Measurements from ENCODE around the gene PTPN13. TPM values are rescaled to one million over a fixed set of nuclear protein-coding genes. Genes with fewer than 3 reads are reported as not detected.

PTPN13 gene, protein sequence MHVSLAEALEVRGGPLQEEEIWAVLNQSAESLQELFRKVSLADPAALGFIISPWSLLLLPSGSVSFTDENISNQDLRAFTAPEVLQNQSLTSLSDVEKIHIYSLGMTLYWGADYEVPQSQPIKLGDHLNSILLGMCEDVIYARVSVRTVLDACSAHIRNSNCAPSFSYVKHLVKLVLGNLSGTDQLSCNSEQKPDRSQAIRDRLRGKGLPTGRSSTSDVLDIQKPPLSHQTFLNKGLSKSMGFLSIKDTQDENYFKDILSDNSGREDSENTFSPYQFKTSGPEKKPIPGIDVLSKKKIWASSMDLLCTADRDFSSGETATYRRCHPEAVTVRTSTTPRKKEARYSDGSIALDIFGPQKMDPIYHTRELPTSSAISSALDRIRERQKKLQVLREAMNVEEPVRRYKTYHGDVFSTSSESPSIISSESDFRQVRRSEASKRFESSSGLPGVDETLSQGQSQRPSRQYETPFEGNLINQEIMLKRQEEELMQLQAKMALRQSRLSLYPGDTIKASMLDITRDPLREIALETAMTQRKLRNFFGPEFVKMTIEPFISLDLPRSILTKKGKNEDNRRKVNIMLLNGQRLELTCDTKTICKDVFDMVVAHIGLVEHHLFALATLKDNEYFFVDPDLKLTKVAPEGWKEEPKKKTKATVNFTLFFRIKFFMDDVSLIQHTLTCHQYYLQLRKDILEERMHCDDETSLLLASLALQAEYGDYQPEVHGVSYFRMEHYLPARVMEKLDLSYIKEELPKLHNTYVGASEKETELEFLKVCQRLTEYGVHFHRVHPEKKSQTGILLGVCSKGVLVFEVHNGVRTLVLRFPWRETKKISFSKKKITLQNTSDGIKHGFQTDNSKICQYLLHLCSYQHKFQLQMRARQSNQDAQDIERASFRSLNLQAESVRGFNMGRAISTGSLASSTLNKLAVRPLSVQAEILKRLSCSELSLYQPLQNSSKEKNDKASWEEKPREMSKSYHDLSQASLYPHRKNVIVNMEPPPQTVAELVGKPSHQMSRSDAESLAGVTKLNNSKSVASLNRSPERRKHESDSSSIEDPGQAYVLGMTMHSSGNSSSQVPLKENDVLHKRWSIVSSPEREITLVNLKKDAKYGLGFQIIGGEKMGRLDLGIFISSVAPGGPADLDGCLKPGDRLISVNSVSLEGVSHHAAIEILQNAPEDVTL (N-terminal part only)
- total RNA-seq = 10 to 100 TPM in 2 of 4 donors, 1 to 10 TPM in 2; 3.7 to 18.5 (median 10.1) TPM

DNA sequence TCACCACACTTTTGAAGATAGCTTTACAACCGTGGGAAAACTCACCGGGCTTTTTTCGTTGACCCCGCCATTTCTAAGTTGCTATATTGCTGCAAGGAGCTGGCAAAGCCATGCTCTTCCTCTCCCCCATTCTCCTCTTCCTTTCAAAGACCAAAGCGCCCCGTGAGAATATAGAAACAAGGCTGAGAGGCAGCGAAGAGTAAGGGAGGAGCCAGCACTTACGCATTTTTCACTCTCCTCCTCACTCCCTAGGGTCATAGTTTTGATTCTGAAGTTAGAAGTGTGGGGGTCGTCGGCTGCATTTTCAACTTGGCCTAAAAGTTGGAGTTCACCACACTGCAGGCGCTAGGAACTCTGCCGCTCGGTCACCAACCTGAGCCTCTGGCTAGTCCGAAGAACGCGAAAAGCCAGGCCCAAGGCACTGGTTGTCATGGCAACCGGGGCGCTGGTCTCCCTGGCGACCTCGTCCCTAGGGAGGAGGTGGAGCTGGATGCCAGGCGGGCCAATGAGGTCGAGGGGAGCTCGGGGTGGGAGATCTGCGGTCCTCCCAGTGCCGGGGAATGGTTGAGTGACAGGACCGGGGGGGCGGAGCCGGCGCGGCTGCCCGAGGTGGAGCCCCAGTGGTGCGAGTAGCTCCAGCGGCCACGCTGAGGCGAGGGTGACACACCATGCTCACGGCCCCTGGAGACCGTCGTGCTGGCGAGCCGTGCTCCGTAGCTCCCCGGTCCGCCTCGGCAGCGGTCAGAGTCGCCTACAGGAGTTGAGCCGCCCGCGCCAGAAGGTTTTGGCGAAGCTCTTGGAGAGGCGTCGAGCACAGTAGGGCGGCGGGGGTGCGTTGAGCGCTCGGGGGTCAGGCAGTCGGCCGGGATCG lies at the start of gene PTPN13:
PTPN13 (plus strand) TSS at position 628 of the 871 bp plus-strand sequence. CDS start 40,942 bp downstream, outside the sequence.
- H3K27ac ChIP-seq = peak within 1 kb of the TSS; percentile 84 to 89 (median 88)
- H3K27me3 ChIP-seq = no peaks in the 10 kb centered on the region
- TF ChIP-seq EP300 (IDR thresholded peaks at IDR 0.05; ENCODE audit: low read depth) (no peak), CTCF (IDR thresholded peaks at IDR 0.05) (peak in 1 of 5 experiments; percentile 8), POLR2A (IDR thresholded peaks at IDR 0.05) (peak; percentile 65), POLR2AphosphoS5 (IDR thresholded peaks at IDR 0.05) (peak; percentile 81 to 91 (median 90))
- DNase-seq = peak; percentile 95
- H3K4me3 ChIP-seq = peak within 1 kb of the TSS; percentile 27 to 73 (median 62)
- H3K4me1 ChIP-seq = peaks cover 0 to 24% (median 3%) of the 10 kb centered on the region in 4 donors
- intact Hi-C loops (cut with DNase I; ENCODE audit: low total_unique reads) = no loop called here
- H3K9me3 ChIP-seq = no peaks in the 10 kb centered on the region
- in situ Hi-C loops (cut with MboI; ENCODE audit: low pct_ligation_motif_present in 1 of 4, low pct_unique_long_range_greater_than_20kb in 1 of 4, low sequenced_read_pairs in 3 of 4) = no loop called here
- WGBS, 2 donors (ENCODE audit: low coverage in 1 of 2) = 5 to 6% methylated on average over 8 to 58 of the region's 60 CpGs
- no peaks in the 10 kb centered on the region for H3K36me3 ChIP-seq

DNA sequence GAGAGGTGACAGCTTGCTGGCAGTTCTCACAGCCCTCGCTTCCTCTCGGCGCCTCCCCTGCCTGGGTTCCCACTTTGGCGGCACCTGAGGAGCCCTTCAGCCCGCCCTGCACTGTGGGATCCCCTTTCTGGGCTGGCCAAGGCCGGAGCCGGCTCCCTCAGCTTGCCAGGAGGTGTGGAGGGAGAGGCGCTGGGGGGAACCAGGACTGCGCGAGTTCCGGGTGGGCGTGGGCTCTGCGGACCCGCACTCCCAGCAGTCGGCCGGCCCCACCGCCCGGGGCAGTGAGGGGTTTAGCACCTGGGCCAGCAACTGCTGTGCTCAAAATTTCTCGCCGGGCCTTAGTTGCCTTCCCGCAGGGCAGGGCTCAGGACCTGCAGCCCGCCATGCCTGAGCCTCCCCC lies 47.0 kb upstream of the PTPN13 start:
- no peaks in the 10 kb centered on the region for H3K4me1 ChIP-seq
- DNase-seq = no peak
- intact Hi-C loops (cut with DNase I; ENCODE audit: low total_unique reads) (no loop called here), in situ Hi-C loops (cut with MboI; ENCODE audit: low pct_ligation_motif_present in 1 of 4, low pct_unique_long_range_greater_than_20kb in 1 of 4, low sequenced_read_pairs in 3 of 4) (no loop called here)
- no peaks in the 10 kb centered on the region for H3K27me3 ChIP-seq
- H3K4me3 ChIP-seq = no peak overlapping the region
- H3K36me3 ChIP-seq = no peaks in the 10 kb centered on the region
- no peaks in the 10 kb centered on the region for H3K9me3 ChIP-seq
- H3K27ac ChIP-seq = no peak overlapping the region
- 86% methylated on average over 18 of the region's 22 CpGs; no CpG with 5 or more reads in 1 of the 2 donors for WGBS, 2 donors (ENCODE audit: low coverage in 1 of 2)
- no peak for TF ChIP-seq CTCF (IDR thresholded peaks at IDR 0.05)
- no peak for TF ChIP-seq POLR2AphosphoS5 (IDR thresholded peaks at IDR 0.05)
- TF ChIP-seq EP300 (IDR thresholded peaks at IDR 0.05; ENCODE audit: low read depth) = no peak
- no peak for TF ChIP-seq POLR2A (IDR thresholded peaks at IDR 0.05)

DNA sequence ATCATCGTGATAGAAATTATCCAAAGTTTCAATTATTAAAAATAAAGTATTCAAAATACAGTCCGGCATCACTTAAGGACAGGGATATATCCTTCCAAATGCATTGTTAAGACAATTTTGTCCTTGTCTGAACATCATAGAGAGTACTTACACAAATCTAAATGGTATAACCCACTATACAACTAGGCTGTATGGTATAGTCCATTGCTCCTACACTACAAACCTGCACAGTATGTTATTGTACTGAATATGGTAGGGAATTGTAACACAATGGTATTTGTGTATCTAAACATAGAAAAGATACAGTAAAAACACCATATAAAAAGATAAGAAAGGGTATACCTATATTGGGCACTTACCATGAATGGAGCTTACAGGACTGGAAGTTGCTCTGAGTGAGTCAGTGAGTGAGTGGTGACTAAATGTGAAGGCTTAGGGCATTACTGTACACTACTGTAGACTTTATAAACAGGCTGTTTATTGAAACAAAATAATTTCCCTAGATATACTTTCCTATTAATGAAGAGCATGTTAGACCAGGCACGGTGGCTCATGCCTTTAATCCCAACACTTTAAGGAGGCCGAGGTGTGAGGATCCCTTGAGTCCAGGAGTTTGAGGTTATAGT lies 44.8 kb upstream of the PTPN13 start:
- intact Hi-C loops (cut with DNase I; ENCODE audit: low total_unique reads) (no loop called here), in situ Hi-C loops (cut with MboI; ENCODE audit: low pct_ligation_motif_present in 1 of 4, low pct_unique_long_range_greater_than_20kb in 1 of 4, low sequenced_read_pairs in 3 of 4) (no loop called here)
- H3K27ac ChIP-seq = no peak overlapping the region
- TF ChIP-seq EP300 (IDR thresholded peaks at IDR 0.05; ENCODE audit: low read depth) (no peak), CTCF (IDR thresholded peaks at IDR 0.05) (no peak), POLR2A (IDR thresholded peaks at IDR 0.05) (no peak), POLR2AphosphoS5 (IDR thresholded peaks at IDR 0.05) (no peak)
- H3K36me3 ChIP-seq = no peaks in the 10 kb centered on the region
- H3K4me1 ChIP-seq = no peaks in the 10 kb centered on the region
- H3K27me3 ChIP-seq = no peaks in the 10 kb centered on the region
- no peaks in the 10 kb centered on the region for H3K9me3 ChIP-seq
- DNase-seq = no peak
- WGBS, 2 donors (ENCODE audit: low coverage in 1 of 2) = 93 to 95% methylated on average over 3 to 4 of the region's 4 CpGs
- no peak overlapping the region for H3K4me3 ChIP-seq
